ENCODE measurements around the gene MBP.

DNA sequence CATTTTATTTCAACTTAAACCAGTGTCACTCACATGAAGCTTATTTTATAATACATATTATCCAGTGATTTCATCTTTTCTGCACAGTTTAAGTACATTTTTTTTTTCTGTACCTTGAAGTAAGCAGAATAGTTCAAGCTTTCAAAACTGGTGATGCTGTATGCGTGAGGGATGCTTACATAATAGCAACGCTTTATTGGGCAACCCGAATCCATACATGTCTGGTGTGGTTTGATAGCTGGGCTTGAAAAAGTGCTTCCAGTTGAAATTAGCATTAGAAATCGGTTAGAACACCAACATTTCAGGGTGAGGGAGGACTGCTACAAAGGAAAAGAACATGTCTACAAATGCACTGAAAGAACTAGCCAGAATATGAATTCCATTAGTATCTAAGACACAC lies 117.4 kb downstream of the MBP start:
- TF ChIP-seq, protein P1, sequence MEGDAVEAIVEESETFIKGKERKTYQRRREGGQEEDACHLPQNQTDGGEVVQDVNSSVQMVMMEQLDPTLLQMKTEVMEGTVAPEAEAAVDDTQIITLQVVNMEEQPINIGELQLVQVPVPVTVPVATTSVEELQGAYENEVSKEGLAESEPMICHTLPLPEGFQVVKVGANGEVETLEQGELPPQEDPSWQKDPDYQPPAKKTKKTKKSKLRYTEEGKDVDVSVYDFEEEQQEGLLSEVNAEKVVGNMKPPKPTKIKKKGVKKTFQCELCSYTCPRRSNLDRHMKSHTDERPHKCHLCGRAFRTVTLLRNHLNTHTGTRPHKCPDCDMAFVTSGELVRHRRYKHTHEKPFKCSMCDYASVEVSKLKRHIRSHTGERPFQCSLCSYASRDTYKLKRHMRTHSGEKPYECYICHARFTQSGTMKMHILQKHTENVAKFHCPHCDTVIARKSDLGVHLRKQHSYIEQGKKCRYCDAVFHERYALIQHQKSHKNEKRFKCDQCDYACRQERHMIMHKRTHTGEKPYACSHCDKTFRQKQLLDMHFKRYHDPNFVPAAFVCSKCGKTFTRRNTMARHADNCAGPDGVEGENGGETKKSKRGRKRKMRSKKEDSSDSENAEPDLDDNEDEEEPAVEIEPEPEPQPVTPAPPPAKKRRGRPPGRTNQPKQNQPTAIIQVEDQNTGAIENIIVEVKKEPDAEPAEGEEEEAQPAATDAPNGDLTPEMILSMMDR (IDR thresholded peaks at IDR 0.05; ENCODE audit: low read length) = no peak
- TF ChIP-seq EZH2 (IDR thresholded peaks at IDR 0.05; ENCODE audit: borderline replicate concordance, low read length) = no peak
